MM.1S (cell line): ENCODE data around the gene ERC2.

ENCODE experiments used
- EZH2phosphoT487 ChIP-seq: fragments of 300-600 bp; sonication (generic); IDR thresholded peaks from 2 replicates; pipeline ENCODE4 v1.6.1; 2018; ENCODE audit warnings: antibody characterized with exemption, low read length
- TF ChIP-seq, protein P1 (sequence below): fragments of 300-600 bp; sonication (generic); IDR thresholded peaks from 2 replicates; pipeline ENCODE4 v1.5.1; 2016; ENCODE audit warnings: antibody characterized with exemption, low read length, mixed read lengths

DNA sequence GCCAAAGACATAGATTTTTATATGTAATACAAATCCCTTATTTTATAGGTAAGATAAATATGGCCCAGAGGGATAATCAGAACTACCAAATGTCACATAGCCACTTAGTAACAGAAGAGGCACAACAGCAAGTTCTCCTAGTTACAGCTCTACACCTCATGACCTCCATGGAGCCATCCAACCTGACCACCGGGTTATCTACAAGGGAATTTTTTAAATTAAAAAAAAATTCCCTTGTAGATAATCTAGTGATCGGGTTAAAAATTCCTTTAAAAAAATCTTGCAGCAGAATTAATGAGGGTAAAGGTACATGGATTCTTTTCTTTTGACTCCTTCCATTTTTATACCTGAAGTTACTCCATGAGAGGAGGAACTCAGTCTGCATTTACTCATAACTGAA lies 615.9 kb downstream of the ERC2 start:
- TF ChIP-seq, protein P1, sequence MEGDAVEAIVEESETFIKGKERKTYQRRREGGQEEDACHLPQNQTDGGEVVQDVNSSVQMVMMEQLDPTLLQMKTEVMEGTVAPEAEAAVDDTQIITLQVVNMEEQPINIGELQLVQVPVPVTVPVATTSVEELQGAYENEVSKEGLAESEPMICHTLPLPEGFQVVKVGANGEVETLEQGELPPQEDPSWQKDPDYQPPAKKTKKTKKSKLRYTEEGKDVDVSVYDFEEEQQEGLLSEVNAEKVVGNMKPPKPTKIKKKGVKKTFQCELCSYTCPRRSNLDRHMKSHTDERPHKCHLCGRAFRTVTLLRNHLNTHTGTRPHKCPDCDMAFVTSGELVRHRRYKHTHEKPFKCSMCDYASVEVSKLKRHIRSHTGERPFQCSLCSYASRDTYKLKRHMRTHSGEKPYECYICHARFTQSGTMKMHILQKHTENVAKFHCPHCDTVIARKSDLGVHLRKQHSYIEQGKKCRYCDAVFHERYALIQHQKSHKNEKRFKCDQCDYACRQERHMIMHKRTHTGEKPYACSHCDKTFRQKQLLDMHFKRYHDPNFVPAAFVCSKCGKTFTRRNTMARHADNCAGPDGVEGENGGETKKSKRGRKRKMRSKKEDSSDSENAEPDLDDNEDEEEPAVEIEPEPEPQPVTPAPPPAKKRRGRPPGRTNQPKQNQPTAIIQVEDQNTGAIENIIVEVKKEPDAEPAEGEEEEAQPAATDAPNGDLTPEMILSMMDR = no peak
- TF ChIP-seq EZH2phosphoT487 = no peak
